Measurements from ENCODE around the gene TARBP2.

GRCh38 chr12:53551889-53552291 lies 50.8 kb downstream of the TARBP2 start:
- TF ChIP-seq CTCF (conservative IDR thresholded peaks at IDR 0.05; ENCODE audit: low read depth, low read length) (no peak), EZH2phosphoT487 (IDR thresholded peaks at IDR 0.05; ENCODE audit: borderline replicate concordance, low read length) (no peak)

All from PC-3 (cell line).